H9 (cell line): ENCODE data around the gene LSP1. TPM values are rescaled to one million over a fixed set of nuclear protein-coding genes. Genes with fewer than 3 reads are reported as not detected.

Source experiments
- DNase-seq: peaks from one replicate; pipeline ENCODE4 v3.0.0-alpha.2; 2017
- H2AFZ ChIP-seq: one replicate; pipeline ENCODE4 v1.6.1; 2013; ENCODE audit warnings: mild to moderate bottlenecking, low read length, control low read depth, moderate library complexity
- H2AK5ac ChIP-seq: 2 replicates; pipeline ENCODE4 v1.6.1; 2013; ENCODE audit warnings: low read length, control low read depth, mixed read lengths; ENCODE audit not compliant: insufficient read length
- H2BK120ac ChIP-seq: one replicate; pipeline ENCODE4 v1.6.1; 2013; ENCODE audit warnings: low read depth, mild to moderate bottlenecking, low read length, control low read depth, inconsistent platforms; ENCODE audit not compliant: poor library complexity, severe bottlenecking
- H2BK12ac ChIP-seq: 2 replicates; pipeline ENCODE4 v1.6.1; 2013; ENCODE audit warnings: low read length, control low read depth, mixed read lengths, low read depth; ENCODE audit not compliant: insufficient read length
- H2BK15ac ChIP-seq: 2 replicates; pipeline ENCODE4 v1.6.1; 2013; ENCODE audit warnings: low read depth, low read length, control low read depth
- H2BK20ac ChIP-seq: one replicate; pipeline ENCODE4 v1.6.1; 2013; ENCODE audit warnings: low read depth, mild to moderate bottlenecking, low read length, control low read depth, inconsistent platforms; ENCODE audit not compliant: poor library complexity, severe bottlenecking
- H2BK5ac ChIP-seq: 2 replicates; pipeline ENCODE4 v1.6.1; 2013; ENCODE audit warnings: low read length, control low read depth, mixed read lengths; ENCODE audit not compliant: insufficient read length
- H3K14ac ChIP-seq: 2 replicates; pipeline ENCODE4 v1.6.1; 2013; ENCODE audit warnings: low read length, control low read depth; ENCODE audit not compliant: insufficient read depth
- H3K18ac ChIP-seq: 2 replicates; pipeline ENCODE4 v1.6.1; 2013; ENCODE audit warnings: low read depth, mild to moderate bottlenecking, mixed read lengths, low read length, control low read depth; ENCODE audit not compliant: insufficient read length
- H3K23ac ChIP-seq: 2 replicates; pipeline ENCODE4 v1.6.1; 2013; ENCODE audit warnings: low read length, control low read depth, mixed read lengths, low read depth; ENCODE audit not compliant: insufficient read length
- H3K23me2 ChIP-seq: 2 replicates; pipeline ENCODE4 v1.6.1; 2013; ENCODE audit warnings: low read depth, mild to moderate bottlenecking, mixed read lengths, low read length, control low read depth; ENCODE audit not compliant: insufficient read length, poor library complexity, severe bottlenecking
- H3K27ac ChIP-seq: 2 replicates; pipeline ENCODE4 v1.5.1; 2013; ENCODE audit warnings: low read length, control low read depth, mixed read lengths, low read depth; ENCODE audit not compliant: insufficient read length
- H3K27me3 ChIP-seq: 2 replicates; pipeline ENCODE4 v1.6.1; 2013; ENCODE audit warnings: low read length, control low read depth, inconsistent platforms; ENCODE audit not compliant: insufficient read depth
- H3K4ac ChIP-seq: 2 replicates; pipeline ENCODE4 v1.6.1; 2013; ENCODE audit warnings: low read depth, mild to moderate bottlenecking, control low read depth, inconsistent platforms, low read length, moderate library complexity
- H3K4me1 ChIP-seq: 2 replicates; pipeline ENCODE4 v1.6.1; 2013; ENCODE audit warnings: low read length, control low read depth, inconsistent platforms; ENCODE audit not compliant: insufficient read depth
- H3K4me2 ChIP-seq: 2 replicates; pipeline ENCODE4 v1.6.1; 2013; ENCODE audit warnings: low read length, control low read depth, mixed read lengths; ENCODE audit not compliant: insufficient read length, insufficient read depth
- H3K56ac ChIP-seq: 2 replicates; pipeline ENCODE4 v1.6.1; 2013; ENCODE audit warnings: low read depth, mild to moderate bottlenecking, mixed read lengths, low read length, control low read depth; ENCODE audit not compliant: insufficient read length
- H3K79me1 ChIP-seq: 2 replicates; pipeline ENCODE4 v1.6.1; 2013; ENCODE audit warnings: low read depth, mild to moderate bottlenecking, moderate library complexity, low read length, control low read depth, inconsistent platforms; ENCODE audit not compliant: insufficient read depth, poor library complexity, severe bottlenecking
- H3K79me2 ChIP-seq: 2 replicates; pipeline ENCODE4 v1.6.1; 2013; ENCODE audit warnings: low read length, control low read depth, inconsistent platforms; ENCODE audit not compliant: insufficient read depth
- H3K9ac ChIP-seq: 2 replicates; pipeline ENCODE4 v1.6.1; 2013; ENCODE audit warnings: low read length, control low read depth, mixed read lengths; ENCODE audit not compliant: insufficient read length; ENCODE audit errors: extremely low read depth
- H3K9me3 ChIP-seq: one replicate; pipeline ENCODE4 v1.6.1; 2013; ENCODE audit warnings: low read depth, low read length, inconsistent platforms; ENCODE audit not compliant: control insufficient read depth
- H3T11ph ChIP-seq: one replicate; pipeline ENCODE4 v1.6.1; 2013; ENCODE audit warnings: mild to moderate bottlenecking, low read length, control low read depth, inconsistent platforms
- H4K20me1 ChIP-seq: one replicate; pipeline ENCODE4 v1.6.1; 2013; ENCODE audit not compliant: control insufficient read depth, insufficient read length, insufficient read depth
- H4K5ac ChIP-seq: 2 replicates; pipeline ENCODE4 v1.6.1; 2013; ENCODE audit warnings: low read depth, mild to moderate bottlenecking, mixed read lengths, low read length, control low read depth; ENCODE audit not compliant: insufficient read length
- H4K8ac ChIP-seq: replicated peaks from 2 replicates; pipeline ENCODE4 v1.6.1; 2013; ENCODE audit warnings: low read length, control low read depth, mixed read lengths, low read depth; ENCODE audit not compliant: insufficient read length
- H4K91ac ChIP-seq: 2 replicates; pipeline ENCODE4 v1.6.1; 2013; ENCODE audit warnings: low read depth, mild to moderate bottlenecking, moderate library complexity, mixed read lengths, low read length, control low read depth; ENCODE audit not compliant: insufficient read length
- H3K27ac Mint-ChIP-seq, 3 experiments: 2 replicates in 2 of 3; 3 replicates in 1 of 3; pipeline ENCODE4 v1.8.0; 2020 to 2021; ENCODE audit warnings: mixed read lengths in 3 of 3, mild to moderate bottlenecking in 1 of 3, moderate library complexity in 1 of 3
- H3K27me3 Mint-ChIP-seq: 2 replicates; pipeline ENCODE4 v1.8.0; 2021; ENCODE audit warnings: low read depth, mild to moderate bottlenecking, moderate library complexity, mixed read lengths
- H3K36me3 Mint-ChIP-seq, 3 experiments: 2 replicates in 2 of 3; 3 replicates in 1 of 3; pipeline ENCODE4 v1.8.0; 2020 to 2021; ENCODE audit warnings: low read depth in 3 of 3, mixed read lengths in 3 of 3; ENCODE audit not compliant: insufficient read depth in 1 of 3
- H3K4me1 Mint-ChIP-seq, 2 experiments: 2 replicates each; pipeline ENCODE4 v1.8.0; 2020; ENCODE audit warnings: mixed read lengths in 2 of 2
- H3K4me3 Mint-ChIP-seq, 2 experiments: 2 replicates in 1 of 2; 3 replicates in 1 of 2; pipeline ENCODE4 v1.8.0; 2020 to 2021; ENCODE audit warnings: mild to moderate bottlenecking in 2 of 2, mixed read lengths in 2 of 2, moderate library complexity in 1 of 2
- H3K9me3 Mint-ChIP-seq, 2 experiments: 2 replicates in 1 of 2; 3 replicates in 1 of 2; pipeline ENCODE4 v1.8.0; 2020; ENCODE audit warnings: mild to moderate bottlenecking in 2 of 2, mixed read lengths in 2 of 2, moderate library complexity in 1 of 2
- CTCF ChIP-seq: fragments of 200-600 bp; sonication (generic); conservative IDR thresholded peaks from 3 replicates; pipeline ENCODE4 v1.8.0; 2021; ENCODE audit warnings: antibody characterized with exemption, mild to moderate bottlenecking
- WGBS: extraction: QIAGEN DNeasy Blood & Tissue Kit; methylation state at CpG from one replicate; pipeline ENCODE4 v1.1.7; 2013; ENCODE audit warnings: missing lambda C conversion rate, low lambda C conversion rate, mixed read lengths; ENCODE audit not compliant: insufficient read length; ENCODE audit errors: extremely low coverage; 5-methylcytosine and 5-hydroxymethylcytosine counted together
- total RNA-seq: library from RNA; stranded (reverse); gene quantifications from 2 replicates; pipeline ENCODE4 v1.2.1, GENCODE V29; 2021

Gene LSP1
- total RNA-seq, 1 experiment from 2014 or later, result not detected

GRCh38 chr11:1817511-1817910 lies 35.4 kb upstream of the LSP1 start:
- Histone ChIP-seq H3K23me2 (no peaks in the 10 kb centered on the region), H3K79me1 (no peaks in the 10 kb centered on the region), H3T11ph (no peak overlapping the region), H3K79me2 (no peaks in the 10 kb centered on the region), H3K27ac (no peak overlapping the region), H2AFZ (no peak overlapping the region), H3K23ac (no peak overlapping the region), H3K4me1 (no peaks in the 10 kb centered on the region), H3K4me2 (no peak overlapping the region), H3K14ac (no peak overlapping the region), H4K8ac (no peak overlapping the region), H4K5ac (no peak overlapping the region), H2BK12ac (no peak overlapping the region), H4K91ac (no peak overlapping the region), H2BK15ac (no peak overlapping the region), H3K56ac (no peak overlapping the region), H3K4ac (no peak overlapping the region), H3K27me3 (no peaks in the 10 kb centered on the region), H4K20me1 (no peaks in the 10 kb centered on the region), H2BK120ac (no peak overlapping the region), H3K9me3 (no peaks in the 10 kb centered on the region), H3K18ac (no peak overlapping the region), H3K9ac (no peak overlapping the region), H2BK5ac (no peak overlapping the region), H2BK20ac (no peak overlapping the region), H2AK5ac (no peak overlapping the region)
- no peak for DNase-seq
- Mint-ChIP-seq H3K4me3 (no peak overlapping the region), H3K27ac (no peak overlapping the region), H3K36me3 (no peaks in the 10 kb centered on the region), H3K27me3 (peaks cover 53% of the 10 kb centered on the region), H3K9me3 (peaks cover 7 to 8% of the 10 kb centered on the region in 2 experiments; a peak in 4 of 5 replicates), H3K4me1 (no peaks in the 10 kb centered on the region)
- WGBS, result no CpG with 5 or more reads among the region's 1 CpG
- TF ChIP-seq CTCF, result no peak
